CD14-positive monocyte (primary cell): Measurements from ENCODE around the gene RBL2. TPM values are rescaled to one million over a fixed set of nuclear protein-coding genes. Genes with fewer than 3 reads are reported as not detected.

Experiments used
- DNase-seq, 3 donors: peaks; one replicate each; pipeline ENCODE4 v3.0.0-alpha.2; 2011 to 2022
- H2AFZ ChIP-seq: 2 replicates; pipeline ENCODE4 v1.6.0; 2012; ENCODE audit warnings: mild to moderate bottlenecking, low read depth, low read length, inconsistent platforms; ENCODE audit not compliant: insufficient read depth, poor library complexity, severe bottlenecking
- H3K27ac ChIP-seq, 2 donors: 1 replicate in 1 of 2; 2 replicates in 1 of 2; pipeline ENCODE4 v1.5.1; 2012 to 2013; ENCODE audit warnings: low read length in 2 of 2, control low read depth in 1 of 2, inconsistent platforms in 1 of 2, low read depth in 1 of 2, mild to moderate bottlenecking in 1 of 2
- H3K27me3 ChIP-seq, 2 donors: one replicate each; pipeline versions ENCODE4 v1.6.0 to v1.6.1; 2011 to 2013; ENCODE audit warnings: low read length in 2 of 2; ENCODE audit not compliant: control insufficient read depth in 2 of 2, insufficient read depth in 2 of 2
- H3K36me3 ChIP-seq, 2 donors: replicated peaks in 1 of 2; 1 replicate in 1 of 2; 2 replicates in 1 of 2; pipeline versions ENCODE4 v1.5.1 to v1.6.1; 2012 to 2013; ENCODE audit warnings: low read length in 2 of 2, control low read depth in 1 of 2, inconsistent platforms in 1 of 2, mild to moderate bottlenecking in 1 of 2; ENCODE audit not compliant: insufficient read depth in 2 of 2, control insufficient read depth in 1 of 2
- H3K4me1 ChIP-seq, 2 donors: 1 replicate in 1 of 2; 2 replicates in 1 of 2; pipeline versions ENCODE4 v1.5.1 to v1.6.1; 2012 to 2013; ENCODE audit warnings: low read length in 2 of 2, control low read depth in 1 of 2, inconsistent platforms in 1 of 2, mild to moderate bottlenecking in 1 of 2, moderate library complexity in 1 of 2; ENCODE audit not compliant: insufficient read depth in 2 of 2, control insufficient read depth in 1 of 2
- H3K4me2 ChIP-seq: replicated peaks from 2 replicates; pipeline ENCODE3; 2012; ENCODE audit warnings: low read length, moderate library complexity, mild to moderate bottlenecking; ENCODE audit not compliant: poor library complexity, severe bottlenecking; ENCODE audit errors: extremely low read depth
- H3K4me3 ChIP-seq, 3 experiments: fragments of 200-600 bp in 1 of 3; sonication (generic) in 1 of 3; replicated peaks in 1 of 3; 1 replicate in 2 of 3; 2 replicates in 1 of 3; pipeline ENCODE4 v1.5.1; 2011 to 2013; ENCODE audit warnings: low read length in 3 of 3, mild to moderate bottlenecking in 3 of 3, control low read depth in 2 of 3, low read depth in 2 of 3, inconsistent platforms in 1 of 3, moderate library complexity in 1 of 3
- H3K79me2 ChIP-seq: 2 replicates; pipeline ENCODE4 v1.6.0; 2012; ENCODE audit warnings: mild to moderate bottlenecking, control low read depth, inconsistent platforms, low read length, moderate library complexity; ENCODE audit not compliant: insufficient read depth
- H3K9ac ChIP-seq: 2 replicates; pipeline ENCODE4 v1.6.0; 2017; ENCODE audit warnings: low read length, mild to moderate bottlenecking; ENCODE audit not compliant: insufficient read depth, poor library complexity, severe bottlenecking
- H3K9me3 ChIP-seq, 2 donors: replicated peaks in 1 of 2; 1 replicate in 1 of 2; 2 replicates in 1 of 2; pipeline versions ENCODE4 v1.5.1 to v1.6.1; 2012 to 2013; ENCODE audit warnings: low read length in 2 of 2, control low read depth in 1 of 2; ENCODE audit not compliant: control insufficient read depth in 1 of 2, insufficient read depth in 1 of 2
- H4K20me1 ChIP-seq: 2 replicates; pipeline ENCODE4 v1.6.0; 2012; ENCODE audit warnings: mild to moderate bottlenecking, low read length, control low read depth, moderate library complexity; ENCODE audit not compliant: insufficient read depth
- H3K27ac Mint-ChIP-seq, 7 donors: one replicate each; pipeline ENCODE4 v1.8.0; 2020; ENCODE audit warnings: mild to moderate bottlenecking in 7 of 7, mixed read lengths in 7 of 7, moderate library complexity in 6 of 7, inconsistent platforms in 2 of 7
- H3K27me3 Mint-ChIP-seq, 3 donors: one replicate each; pipeline ENCODE4 v1.8.0; 2021 to 2022; ENCODE audit warnings: low read depth in 3 of 3, mild to moderate bottlenecking in 3 of 3, mixed read lengths in 3 of 3, moderate library complexity in 3 of 3, inconsistent platforms in 1 of 3
- H3K36me3 Mint-ChIP-seq, 2 donors: one replicate each; pipeline ENCODE4 v1.8.0; 2020; ENCODE audit warnings: mixed read lengths in 2 of 2, inconsistent platforms in 1 of 2, mild to moderate bottlenecking in 1 of 2
- H3K4me1 Mint-ChIP-seq: one replicate; pipeline ENCODE4 v1.8.0; 2020; ENCODE audit warnings: mild to moderate bottlenecking, mixed read lengths
- H3K4me3 Mint-ChIP-seq, 2 donors: one replicate each; pipeline ENCODE4 v1.8.0; 2020; ENCODE audit warnings: mild to moderate bottlenecking in 2 of 2, mixed read lengths in 2 of 2, moderate library complexity in 1 of 2
- H3K9me3 Mint-ChIP-seq, 7 donors: one replicate each; pipeline ENCODE4 v1.8.0; 2020 to 2022; ENCODE audit warnings: mixed read lengths in 7 of 7, mild to moderate bottlenecking in 6 of 7, moderate library complexity in 6 of 7, inconsistent platforms in 2 of 7
- WGBS: methylation state at CpG from one replicate; pipeline ENCODE4 v1.1.5; 2013; ENCODE audit warnings: missing lambda C conversion rate; ENCODE audit not compliant: insufficient coverage; 5-methylcytosine and 5-hydroxymethylcytosine counted together
- intact Hi-C, 2 donors: fragments of 100-400 bp; cut with micrococcal nuclease; formaldehyde crosslinking; loops; one replicate each; pipeline versions ENCODE4 v1.15.0 to v1.15.1; 2023
- polyA plus RNA-seq, 3 donors: library from polyadenylated mRNA; depleted of rRNA in 1 of 3; unstranded in 2 of 3; stranded (reverse) in 1 of 3; fragments of 300-500 nt in 2 of 3; fragments of >200 nt in 1 of 3; fragmentation: Illumina TruSeq in 2 of 3; gene quantifications; 1 replicate in 2 of 3; 2 replicates in 1 of 3; pipeline ENCODE4 v1.2.3, GENCODE V29; 2012 to 2021
- TF ChIP-seq, protein P1 (sequence below): fragments of 200-600 bp; IDR thresholded peaks from one replicate; pipeline ENCODE4 v1.8.0; 2022; ENCODE audit warnings: antibody characterized with exemption, mild to moderate bottlenecking

Gene RBL2
- polyA plus RNA-seq, 3 donors = 54.3 to 104 (median 77.7) TPM

- TF ChIP-seq, protein P1, sequence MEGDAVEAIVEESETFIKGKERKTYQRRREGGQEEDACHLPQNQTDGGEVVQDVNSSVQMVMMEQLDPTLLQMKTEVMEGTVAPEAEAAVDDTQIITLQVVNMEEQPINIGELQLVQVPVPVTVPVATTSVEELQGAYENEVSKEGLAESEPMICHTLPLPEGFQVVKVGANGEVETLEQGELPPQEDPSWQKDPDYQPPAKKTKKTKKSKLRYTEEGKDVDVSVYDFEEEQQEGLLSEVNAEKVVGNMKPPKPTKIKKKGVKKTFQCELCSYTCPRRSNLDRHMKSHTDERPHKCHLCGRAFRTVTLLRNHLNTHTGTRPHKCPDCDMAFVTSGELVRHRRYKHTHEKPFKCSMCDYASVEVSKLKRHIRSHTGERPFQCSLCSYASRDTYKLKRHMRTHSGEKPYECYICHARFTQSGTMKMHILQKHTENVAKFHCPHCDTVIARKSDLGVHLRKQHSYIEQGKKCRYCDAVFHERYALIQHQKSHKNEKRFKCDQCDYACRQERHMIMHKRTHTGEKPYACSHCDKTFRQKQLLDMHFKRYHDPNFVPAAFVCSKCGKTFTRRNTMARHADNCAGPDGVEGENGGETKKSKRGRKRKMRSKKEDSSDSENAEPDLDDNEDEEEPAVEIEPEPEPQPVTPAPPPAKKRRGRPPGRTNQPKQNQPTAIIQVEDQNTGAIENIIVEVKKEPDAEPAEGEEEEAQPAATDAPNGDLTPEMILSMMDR = no peak
- intact Hi-C loops = no loop called here
- Mint-ChIP-seq H3K4me3 (no peak overlapping the region), H3K4me1 (peaks cover 19% of the 10 kb centered on the region), H3K27me3 (no peaks in the 10 kb centered on the region), H3K9me3 (peaks cover 0 to 8% (median 6%) of the 10 kb centered on the region in 7 donors), H3K36me3 (peaks cover 76 to 85% of the 10 kb centered on the region in 2 donors), H3K27ac (peak overlapping the region in 1 of 7 donors; percentile 21)
- peaks cover 6 to 9% of the 10 kb centered on the region in 2 donors for H3K9me3 ChIP-seq
- H3K79me2 ChIP-seq = no peaks in the 10 kb centered on the region
- no peak overlapping the region for H3K4me2 ChIP-seq
- no peak for DNase-seq
- H3K9ac ChIP-seq = no peak overlapping the region
- no peak overlapping the region for H3K4me3 ChIP-seq
- H4K20me1 ChIP-seq = no peaks in the 10 kb centered on the region
- H3K36me3 ChIP-seq = peaks cover 56 to 89% of the 10 kb centered on the region in 2 donors
- peaks cover 18 to 19% of the 10 kb centered on the region in 2 donors for H3K4me1 ChIP-seq
- no peak overlapping the region for H3K27ac ChIP-seq
- no peaks in the 10 kb centered on the region for H3K27me3 ChIP-seq
- H2AFZ ChIP-seq = no peak overlapping the region
These were observed 52.0 kb downstream of the RBL2 start for GRCh38 chr16:53486230-53486629.

- Histone ChIP-seq H3K4me3 (no peak overlapping the region), H3K27me3 (no peaks in the 10 kb centered on the region), H3K79me2 (no peaks in the 10 kb centered on the region), H4K20me1 (peaks cover 2% of the 10 kb centered on the region), H3K4me2 (no peak overlapping the region), H3K36me3 (peaks cover 74 to 100% of the 10 kb centered on the region in 2 donors), H3K27ac (no peak overlapping the region), H3K4me1 (no peaks in the 10 kb centered on the region), H3K9me3 (peaks cover 6 to 9% of the 10 kb centered on the region in 2 donors), H3K9ac (no peak overlapping the region), H2AFZ (no peak overlapping the region)
- TF ChIP-seq, protein P1 = no peak
- no CpG with 5 or more reads among the region's 1 CpG for WGBS
- Mint-ChIP-seq H3K27me3 (no peaks in the 10 kb centered on the region), H3K36me3 (peaks cover 80 to 95% of the 10 kb centered on the region in 2 donors), H3K4me3 (no peak overlapping the region), H3K4me1 (no peaks in the 10 kb centered on the region), H3K27ac (no peak overlapping the region), H3K9me3 (peaks cover 0 to 8% (median 6%) of the 10 kb centered on the region in 7 donors)
- DNase-seq = no peak
- intact Hi-C loops = no loop called here
These were observed 55.5 kb downstream of the RBL2 start for GRCh38 chr16:53489755-53490154.
